Pancreas (tissue), 10 donors: ENCODE results near the gene GRK3. TPM values are rescaled to one million over a fixed set of nuclear protein-coding genes. Genes with fewer than 3 reads are reported as not detected.

ENCODE experiments used
- ATAC-seq, 4 donors: fragments of 200-7000 bp; cut with Tn5 transposase; one replicate each; pipeline versions ENCODE4 v1.8.0 to v1.9.1; 2020; ENCODE audit warnings: mild to moderate bottlenecking in 4 of 4, moderate library complexity in 4 of 4
- DNase-seq, 6 donors: peaks; one replicate each; pipeline ENCODE4 v3.0.0-alpha.2; 2020
- FAIRE-seq: peaks from 2 replicates; lab custom pipeline; 2012; peaks lifted over from hg19 to GRCh38; lab: Jason Lieb, UNC
- H3K27ac ChIP-seq, 4 donors: fragments of 200-600 bp; sonication (generic); 1 replicate in 3 of 4; 2 replicates in 1 of 4; pipeline versions ENCODE4 v1.5.0 to v1.8.0; 2020
- H3K27me3 ChIP-seq, 4 donors: fragments of 200-600 bp; one replicate each; pipeline ENCODE4 v1.8.0; 2021
- H3K36me3 ChIP-seq, 3 donors: fragments of 200-600 bp; sonication (generic) in 1 of 3; one replicate each; pipeline versions ENCODE4 v1.5.0 to v1.8.0; 2020 to 2021
- H3K4me1 ChIP-seq, 3 donors: fragments of 200-600 bp; one replicate each; pipeline ENCODE4 v1.8.0; 2021
- H3K4me3 ChIP-seq, 4 donors: fragments of 200-600 bp; sonication (generic) in 2 of 4; one replicate each; pipeline versions ENCODE4 v1.5.0 to v1.8.0; 2020 to 2021
- H3K9me3 ChIP-seq, 4 donors: fragments of 200-600 bp; one replicate each; pipeline ENCODE4 v1.8.0; 2021
- WGBS, 2 donors: extraction: QIAGEN DNeasy Blood & Tissue Kit; methylation state at CpG; one replicate each; pipeline ENCODE4 v1.1.7; 2013; 5-methylcytosine and 5-hydroxymethylcytosine counted together
- intact Hi-C, 3 donors: fragments of 100-400 bp; cut with DNase I; formaldehyde crosslinking; loops; one replicate each; pipeline versions ENCODE4 v1.11.1 to v1.14.2; 2022
- polyA plus RNA-seq, 2 donors: library from polyadenylated mRNA; stranded (reverse); fragments of 200-250 nt; gene quantifications; one replicate each; pipeline ENCODE4 v1.2.3, GENCODE V29; 2013
- total RNA-seq, 6 donors: library from RNA; stranded (reverse); fragmentation: NEBNext Ultra II Directional in 4 of 6; extraction: Animal tissue kit (Norgen Biotek cat#: 25700) in 4 of 6; gene quantifications; one replicate each; pipeline versions ENCODE4 v1.2.1 to v1.2.4, GENCODE V29; 2021 to 2023
- TF ChIP-seq, protein P1 (sequence below), 4 donors: fragments of 200-600 bp; sonication (generic) in 3 of 4; IDR thresholded peaks; one replicate each; pipeline versions ENCODE4 v1.5.0 to v1.8.0; 2021; ENCODE audit warnings: antibody characterized with exemption in 4 of 4
- donor health status: healthy with polysubstance abuse.
- donor health status: DM: no; HTN: no; CAD: no; lungs with moderate emphysema.
- donor health status: DM: no; HTN: no; CAD: no.
- donor health status: control.
- donor health status: control.
- donor health status: Bipolar disorder and iron deficiency.
- donor health status: DM: yes; HTN: yes; CAD: no.
- donor health status: DM: no; HTN: no; CAD: no.
- donor health status: DM: no; HTN: no; CAD: no.
- donor health status: DM: yes; HTN: yes; CAD: no.

Gene GRK3
- total and polyA plus RNA-seq, 8 donors: 3.5 to 18.1 (median 7.6) TPM

DNA sequence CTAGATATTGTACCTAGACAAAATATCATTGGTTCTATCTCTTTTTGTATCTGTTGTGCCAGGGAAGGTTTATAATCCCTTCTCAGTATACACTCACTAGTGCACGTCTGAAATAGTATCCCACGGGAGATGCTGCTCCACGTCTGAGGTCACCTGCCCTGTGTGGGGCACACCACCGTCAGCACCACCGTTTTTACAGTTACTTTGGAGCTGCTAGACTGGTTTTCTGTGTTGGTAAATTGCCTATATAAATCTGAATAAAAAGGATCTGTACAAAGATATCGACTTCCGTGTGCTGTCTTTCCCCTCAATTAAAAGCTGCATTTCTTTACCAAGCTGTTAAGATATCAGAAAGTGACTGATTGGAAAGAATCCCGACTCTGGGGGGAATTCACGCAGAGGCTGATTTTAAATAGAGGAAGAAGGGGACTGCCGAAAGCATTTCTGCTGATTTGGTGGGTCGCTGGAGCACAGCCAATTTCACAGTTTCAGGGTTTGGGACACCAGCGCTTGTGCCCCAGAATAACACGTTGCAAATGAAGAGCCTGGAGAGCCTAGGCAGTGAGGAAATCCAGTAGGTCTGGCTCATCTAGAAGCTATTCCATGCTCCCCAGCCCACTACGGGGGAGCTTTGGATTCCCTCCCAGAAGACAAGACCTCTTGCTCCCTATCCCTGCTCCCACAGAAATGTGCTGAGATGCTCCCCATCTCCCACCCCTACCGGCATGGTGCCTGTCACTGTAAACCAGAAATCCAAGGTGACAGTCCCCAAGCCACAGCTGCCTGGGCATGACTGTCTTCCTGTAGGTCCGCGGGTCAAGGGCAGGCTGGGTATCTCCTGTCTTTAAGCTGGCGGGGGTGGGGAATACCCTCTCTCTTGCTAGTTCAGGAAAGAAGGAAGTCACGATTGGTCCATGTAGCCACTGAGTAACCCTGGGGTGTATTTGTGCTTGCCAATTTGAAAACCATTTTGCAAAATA, 164.8 kb downstream of the GRK3 start:
- H3K4me3 ChIP-seq: no peak overlapping the region
- DNase-seq (no peak), ATAC-seq (peak in 2 of 4 donors; percentile 24 to 35), FAIRE-seq (no peak)
- TF ChIP-seq, protein P1, sequence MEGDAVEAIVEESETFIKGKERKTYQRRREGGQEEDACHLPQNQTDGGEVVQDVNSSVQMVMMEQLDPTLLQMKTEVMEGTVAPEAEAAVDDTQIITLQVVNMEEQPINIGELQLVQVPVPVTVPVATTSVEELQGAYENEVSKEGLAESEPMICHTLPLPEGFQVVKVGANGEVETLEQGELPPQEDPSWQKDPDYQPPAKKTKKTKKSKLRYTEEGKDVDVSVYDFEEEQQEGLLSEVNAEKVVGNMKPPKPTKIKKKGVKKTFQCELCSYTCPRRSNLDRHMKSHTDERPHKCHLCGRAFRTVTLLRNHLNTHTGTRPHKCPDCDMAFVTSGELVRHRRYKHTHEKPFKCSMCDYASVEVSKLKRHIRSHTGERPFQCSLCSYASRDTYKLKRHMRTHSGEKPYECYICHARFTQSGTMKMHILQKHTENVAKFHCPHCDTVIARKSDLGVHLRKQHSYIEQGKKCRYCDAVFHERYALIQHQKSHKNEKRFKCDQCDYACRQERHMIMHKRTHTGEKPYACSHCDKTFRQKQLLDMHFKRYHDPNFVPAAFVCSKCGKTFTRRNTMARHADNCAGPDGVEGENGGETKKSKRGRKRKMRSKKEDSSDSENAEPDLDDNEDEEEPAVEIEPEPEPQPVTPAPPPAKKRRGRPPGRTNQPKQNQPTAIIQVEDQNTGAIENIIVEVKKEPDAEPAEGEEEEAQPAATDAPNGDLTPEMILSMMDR (IDR thresholded peaks at IDR 0.05): no peak
- 36 to 41% methylated on average over 19 of the region's 19 CpGs for WGBS, 2 donors
- H3K27ac ChIP-seq: peak overlapping the region in 1 of 4 donors; percentile 23
- no peaks in the 10 kb centered on the region for H3K27me3 ChIP-seq
- no peaks in the 10 kb centered on the region for H3K9me3 ChIP-seq
- intact Hi-C loops: no loop called here
- H3K36me3 ChIP-seq: no peaks in the 10 kb centered on the region
- H3K4me1 ChIP-seq: no peaks in the 10 kb centered on the region

DNA sequence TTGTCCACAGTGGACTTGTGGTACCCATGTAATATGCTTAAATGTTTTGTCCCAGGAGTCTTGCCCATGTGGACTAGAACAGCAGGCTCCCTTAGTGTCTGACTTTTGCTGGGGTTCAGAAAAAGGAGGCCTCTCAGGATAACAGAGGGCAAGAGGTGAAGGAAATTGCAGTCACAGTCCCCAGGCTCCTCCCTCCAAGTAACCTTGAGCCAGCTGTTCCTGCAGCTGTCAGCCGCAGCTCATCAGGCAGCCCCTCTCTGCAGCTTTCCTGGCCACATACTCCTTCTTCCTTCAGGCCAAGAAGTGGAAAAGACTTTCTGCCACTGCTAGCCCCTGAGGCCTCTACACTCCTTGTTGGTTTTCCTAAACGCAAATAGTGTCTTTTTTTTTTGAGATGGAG, 171.2 kb downstream of the GRK3 start:
- 52 to 53% methylated on average over 2 of the region's 2 CpGs for WGBS, 2 donors
- TF ChIP-seq, protein P1 (IDR thresholded peaks at IDR 0.05): no peak
- no peak overlapping the region for H3K4me3 ChIP-seq
- intact Hi-C loops: no loop called here
- no peak for ATAC-seq
- H3K4me1 ChIP-seq: no peaks in the 10 kb centered on the region
- no peaks in the 10 kb centered on the region for H3K36me3 ChIP-seq
- no peak for DNase-seq
- no peak for FAIRE-seq
- H3K27ac ChIP-seq: no peak overlapping the region
- no peaks in the 10 kb centered on the region for H3K27me3 ChIP-seq
- H3K9me3 ChIP-seq: no peaks in the 10 kb centered on the region

- DNase-seq (no peak), ATAC-seq (no peak), FAIRE-seq (no peak)
- H3K9me3 ChIP-seq: no peaks in the 10 kb centered on the region
- H3K4me3 ChIP-seq: no peak overlapping the region
- no peaks in the 10 kb centered on the region for H3K36me3 ChIP-seq
- intact Hi-C loops: no loop called here
- 71 to 82% methylated on average over 9 of the region's 9 CpGs for WGBS, 2 donors
- no peak overlapping the region for H3K27ac ChIP-seq
- H3K4me1 ChIP-seq: no peaks in the 10 kb centered on the region
- no peaks in the 10 kb centered on the region for H3K27me3 ChIP-seq
- TF ChIP-seq, protein P1 (IDR thresholded peaks at IDR 0.05): no peak
Measured at GRCh38 chr22:25736378-25737011, 172.0 kb downstream of the GRK3 start.

GRCh38 chr22:25739659-25740344, 175.3 kb downstream of the GRK3 start:
- intact Hi-C loops: no loop called here
- Histone ChIP-seq H3K36me3 (no peaks in the 10 kb centered on the region), H3K4me3 (no peak overlapping the region), H3K27me3 (no peaks in the 10 kb centered on the region), H3K4me1 (no peaks in the 10 kb centered on the region), H3K9me3 (no peaks in the 10 kb centered on the region), H3K27ac (no peak overlapping the region)
- FAIRE-seq: no peak
- 65 to 81% methylated on average over 11 of the region's 11 CpGs for WGBS, 2 donors
- DNase-seq: no peak
- ATAC-seq: no peak
- TF ChIP-seq, protein P1 (IDR thresholded peaks at IDR 0.05): no peak
